Kidney tubule cell (primary cell): ENCODE results near the gene SSU72.
A peak's percentile ranks its signal among the peaks of the same experiment; 100 is the strongest.

Source experiments
- DNase-seq: peaks from one replicate; pipeline ENCODE4 v3.0.0-alpha.2; 2018; ENCODE audit warnings: low spot score

SSU72 gene

GRCh38 chr1:1610796-1611195 is 36.1 kb upstream of the SSU72 start:
- no peak for DNase-seq

- no peak for DNase-seq
These were observed 35.3 kb upstream of the SSU72 start for GRCh38 chr1:1609822-1610485.

- DNase-seq: no peak
These were observed 31.6 kb upstream of the SSU72 start for GRCh38 chr1:1606232-1606631.

- DNase-seq: no peak
These were observed 31.1 kb upstream of the SSU72 start for GRCh38 chr1:1605724-1606123.

- no peak for DNase-seq
These were observed 30.4 kb upstream of the SSU72 start for GRCh38 chr1:1605034-1605591.

GRCh38 chr1:1604374-1605033 is 29.8 kb upstream of the SSU72 start:
- no peak for DNase-seq

GRCh38 chr1:1603671-1604373 is 29.2 kb upstream of the SSU72 start:
- no peak for DNase-seq

- DNase-seq: no peak
These were observed 28.4 kb upstream of the SSU72 start for GRCh38 chr1:1602968-1603506.

- DNase-seq: no peak
These were observed 27.8 kb upstream of the SSU72 start for GRCh38 chr1:1602304-1602967.

- DNase-seq: no peak
These were observed 27.1 kb upstream of the SSU72 start for GRCh38 chr1:1601564-1602303.

GRCh38 chr1:1600861-1601563 is 26.3 kb upstream of the SSU72 start:
- no peak for DNase-seq

- DNase-seq: no peak
These were observed 25.5 kb upstream of the SSU72 start, which contains the start of gene FNDC10 for GRCh38 chr1:1599935-1600860. FNDC10 (minus strand) TSS chr1:1600135; CDS start chr1:1600015, 120 bp downstream.

GRCh38 chr1:1599030-1599934 is 24.6 kb upstream of the SSU72 start:
- DNase-seq: peak; percentile 35

- no peak for DNase-seq
These were observed 24.0 kb upstream of the SSU72 start for GRCh38 chr1:1598720-1599029.

GRCh38 chr1:1598051-1598719 is 23.5 kb upstream of the SSU72 start:
- no peak for DNase-seq

GRCh38 chr1:1597275-1597930 is 22.7 kb upstream of the SSU72 start:
- peak; percentile 35 for DNase-seq

- no peak for DNase-seq
These were observed 22.0 kb upstream of the SSU72 start for GRCh38 chr1:1596493-1597274.
